BJ (cell line): ENCODE measurements around the gene RANBP2. TPM values are rescaled to one million over a fixed set of nuclear protein-coding genes. Genes with fewer than 3 reads are reported as not detected.
"Not testable (repeated sequence)": the region's sequence is repeated elsewhere in the genome, so short reads cannot be mapped to it uniquely, and the experiment has no call there.

Experiments used
- CTCF ChIA-PET: fragments of 350-600 bp; formaldehyde crosslinking; extraction: SDS; loops from one replicate; lab custom pipeline; 2021; ENCODE audit warnings: antibody characterized with exemption, inconsistent platforms; lab: Yijun Ruan, JAX
- POLR2A ChIA-PET: fragments of 300-600 bp; sonication (Branson Sonifier 250); formaldehyde crosslinking; extraction: SDS; loops from one replicate; lab custom pipeline; 2021; ENCODE audit warnings: antibody characterized with exemption; lab: Charles Lee
- DNase-seq: peaks from one replicate; pipeline ENCODE4 v3.0.0-alpha.2; 2011; ENCODE audit warnings: low read depth
- H3K27me3 ChIP-seq: 2 replicates; pipeline ENCODE4 v1.6.0; 2011; ENCODE audit warnings: low read length; ENCODE audit not compliant: control insufficient read depth, insufficient read depth
- H3K36me3 ChIP-seq: 2 replicates; pipeline ENCODE4 v1.5.1; 2011; ENCODE audit warnings: low read length; ENCODE audit not compliant: control insufficient read depth, insufficient read depth
- H3K4me3 ChIP-seq: 2 replicates; pipeline ENCODE4 v1.5.1; 2011; ENCODE audit warnings: low read depth, mild to moderate bottlenecking, control low read depth, low read length
- polyA plus RNA-seq: library from polyadenylated mRNA; depleted of rRNA; stranded (reverse); fragments of >200 nt; gene quantifications from 2 replicates; pipeline ENCODE4 v1.2.3, GENCODE V29; 2011
- TF ChIP-seq, protein P1 (sequence below): IDR thresholded peaks from 2 replicates; pipeline ENCODE4 v1.5.1; 2011; ENCODE audit warnings: low read depth, mild to moderate bottlenecking, control low read depth, inconsistent platforms, low read length, moderate library complexity; ENCODE audit not compliant: insufficient read depth

RANBP2 gene
- polyA plus RNA-seq, 1 experiment: 5.9 TPM

- CTCF ChIA-PET: no interaction called here
- POLR2A ChIA-PET: no interaction called here
- Histone ChIP-seq H3K4me3 (no peak overlapping the region), H3K27me3 (no peaks in the 10 kb centered on the region), H3K36me3 (no peaks in the 10 kb centered on the region)
- TF ChIP-seq, protein P1, sequence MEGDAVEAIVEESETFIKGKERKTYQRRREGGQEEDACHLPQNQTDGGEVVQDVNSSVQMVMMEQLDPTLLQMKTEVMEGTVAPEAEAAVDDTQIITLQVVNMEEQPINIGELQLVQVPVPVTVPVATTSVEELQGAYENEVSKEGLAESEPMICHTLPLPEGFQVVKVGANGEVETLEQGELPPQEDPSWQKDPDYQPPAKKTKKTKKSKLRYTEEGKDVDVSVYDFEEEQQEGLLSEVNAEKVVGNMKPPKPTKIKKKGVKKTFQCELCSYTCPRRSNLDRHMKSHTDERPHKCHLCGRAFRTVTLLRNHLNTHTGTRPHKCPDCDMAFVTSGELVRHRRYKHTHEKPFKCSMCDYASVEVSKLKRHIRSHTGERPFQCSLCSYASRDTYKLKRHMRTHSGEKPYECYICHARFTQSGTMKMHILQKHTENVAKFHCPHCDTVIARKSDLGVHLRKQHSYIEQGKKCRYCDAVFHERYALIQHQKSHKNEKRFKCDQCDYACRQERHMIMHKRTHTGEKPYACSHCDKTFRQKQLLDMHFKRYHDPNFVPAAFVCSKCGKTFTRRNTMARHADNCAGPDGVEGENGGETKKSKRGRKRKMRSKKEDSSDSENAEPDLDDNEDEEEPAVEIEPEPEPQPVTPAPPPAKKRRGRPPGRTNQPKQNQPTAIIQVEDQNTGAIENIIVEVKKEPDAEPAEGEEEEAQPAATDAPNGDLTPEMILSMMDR: no peak
- DNase-seq: no peak
Observed at GRCh38 chr2:108691447-108691846, 27.8 kb upstream of the RANBP2 start.

DNA sequence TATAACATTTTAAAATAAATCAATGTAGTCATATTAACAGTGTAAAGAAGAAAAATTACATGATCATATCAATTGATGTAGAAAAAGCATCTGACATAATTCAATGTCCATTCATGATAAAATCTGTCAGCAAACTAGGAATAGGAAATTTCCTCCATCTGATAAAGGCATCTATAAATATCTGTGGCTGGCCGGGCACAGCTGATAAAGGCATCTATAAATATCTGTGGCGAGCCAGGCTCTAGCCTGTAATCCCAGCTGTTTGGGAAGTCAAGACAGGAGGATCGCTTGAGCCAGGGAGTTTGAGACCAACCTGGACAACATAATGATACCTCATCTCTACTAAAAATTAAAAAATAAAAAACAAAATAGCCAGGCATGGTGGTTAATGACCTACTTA lies 18.1 kb upstream of the RANBP2 start:
- ChIA-PET CTCF (no interaction called here), POLR2A (no interaction called here)
- H3K27me3 ChIP-seq: no peaks in the 10 kb centered on the region
- H3K36me3 ChIP-seq: no peaks in the 10 kb centered on the region
- no peak for DNase-seq
- TF ChIP-seq, protein P1: no peak
- no peak overlapping the region for H3K4me3 ChIP-seq

GRCh38 chr2:108701806-108702205 lies 17.5 kb upstream of the RANBP2 start:
- TF ChIP-seq, protein P1: no peak
- no peaks in the 10 kb centered on the region for H3K36me3 ChIP-seq
- POLR2A ChIA-PET: no interaction called here
- H3K27me3 ChIP-seq: no peaks in the 10 kb centered on the region
- no peak overlapping the region for H3K4me3 ChIP-seq
- CTCF ChIA-PET: no interaction called here
- DNase-seq: no peak

- Histone ChIP-seq H3K4me3 (no peak overlapping the region), H3K27me3 (no peaks in the 10 kb centered on the region), H3K36me3 (no peaks in the 10 kb centered on the region)
- TF ChIP-seq, protein P1: no peak
- POLR2A ChIA-PET: no interaction called here
- no peak for DNase-seq
- CTCF ChIA-PET: no interaction called here
Observed at GRCh38 chr2:108704871-108705270, 14.4 kb upstream of the RANBP2 start.

DNA sequence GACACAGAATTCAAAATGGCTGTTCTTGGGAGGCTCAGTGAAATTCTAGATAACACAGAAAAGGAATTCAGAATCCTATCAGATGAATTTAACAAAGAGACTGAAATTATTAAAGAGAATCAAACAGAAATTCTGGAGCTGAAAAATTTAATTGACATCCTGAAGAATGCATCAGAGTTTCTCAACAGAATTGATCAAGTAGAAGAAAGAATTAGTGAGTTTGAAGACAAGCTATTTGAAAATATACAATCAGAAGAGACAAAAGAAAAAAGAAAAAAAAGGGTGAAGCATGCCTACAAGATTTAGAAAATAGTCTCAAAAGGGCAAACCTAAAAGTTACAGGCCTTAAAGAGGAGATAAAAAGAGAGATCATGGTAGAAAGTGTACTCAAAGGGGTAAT lies 12.0 kb upstream of the RANBP2 start:
- no peak overlapping the region for H3K4me3 ChIP-seq
- H3K36me3 ChIP-seq: no peaks in the 10 kb centered on the region
- POLR2A ChIA-PET: no interaction called here
- CTCF ChIA-PET: no interaction called here
- H3K27me3 ChIP-seq: no peaks in the 10 kb centered on the region
- TF ChIP-seq, protein P1: no peak
- no peak for DNase-seq

DNA sequence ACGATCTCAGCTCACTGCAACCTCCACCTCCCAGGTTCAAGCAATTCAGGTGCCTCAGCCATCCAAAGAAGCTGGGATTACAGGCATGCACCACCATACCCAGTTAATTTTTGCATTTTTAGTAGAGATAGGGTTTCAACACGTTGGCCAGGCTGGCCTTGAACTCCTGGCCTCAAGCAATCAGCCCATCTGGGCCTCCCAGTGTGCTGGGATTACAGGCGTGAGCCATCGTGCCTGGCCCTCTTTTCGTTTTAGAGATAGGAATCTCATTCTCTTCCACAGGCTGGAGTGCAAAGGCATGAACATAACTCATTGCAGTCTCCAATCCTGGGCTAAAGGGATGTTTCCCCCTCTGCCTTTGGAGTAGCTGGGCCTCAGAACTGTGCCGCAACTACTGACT lies 2.3 kb upstream of the RANBP2 start:
- POLR2A ChIA-PET, H3K27me3 ChIP-seq, DNase-seq, H3K36me3 ChIP-seq, CTCF ChIA-PET, H3K4me3 ChIP-seq: not testable (repeated sequence)

DNA sequence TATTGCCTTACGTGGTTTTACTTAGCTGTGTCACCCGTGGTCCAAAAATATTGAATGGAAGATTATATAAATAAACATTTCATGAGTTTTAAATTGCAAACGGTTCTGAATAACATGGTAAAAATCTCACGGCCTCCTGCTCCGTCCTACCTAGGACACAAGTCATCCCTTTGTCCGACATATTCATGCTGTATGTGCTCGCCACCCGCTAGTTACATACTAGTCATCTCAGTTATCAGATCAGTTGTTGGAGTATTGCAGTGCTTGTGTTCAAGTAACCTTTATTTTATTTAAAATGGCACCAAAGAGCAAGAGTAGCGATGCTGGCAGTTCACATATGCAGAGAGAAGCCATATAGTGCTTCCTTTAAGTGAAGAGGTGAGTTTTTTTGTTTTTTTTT lies 6.8 kb downstream of the RANBP2 start:
- DNase-seq, H3K36me3 ChIP-seq, CTCF ChIA-PET, H3K27me3 ChIP-seq, POLR2A ChIA-PET, H3K4me3 ChIP-seq: not testable (repeated sequence)

DNA sequence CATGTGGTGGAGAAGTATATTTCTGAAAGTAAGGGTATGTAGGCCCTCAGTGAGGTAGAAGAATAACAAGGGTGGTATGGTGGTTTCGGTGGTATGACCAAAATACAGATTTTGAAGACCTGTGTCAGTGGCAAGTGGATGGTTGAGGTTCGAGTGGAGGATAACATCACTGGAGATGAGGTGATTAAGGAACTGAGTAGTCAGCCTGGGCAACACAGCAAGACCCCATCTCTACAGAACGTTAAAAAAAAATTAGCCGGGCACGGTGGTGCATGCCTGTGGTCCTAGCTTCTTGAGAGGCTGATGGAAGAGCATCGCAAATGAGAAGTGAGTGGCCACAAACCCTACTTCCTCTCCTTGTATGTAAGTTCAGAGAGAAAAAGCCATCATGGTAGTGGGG lies 15.4 kb downstream of the RANBP2 start:
- not testable (repeated sequence) for H3K36me3 ChIP-seq, DNase-seq

GRCh38 chr2:108757973-108758372 lies 38.7 kb downstream of the RANBP2 start:
- POLR2A ChIA-PET, DNase-seq, CTCF ChIA-PET, H3K27me3 ChIP-seq, H3K36me3 ChIP-seq, H3K4me3 ChIP-seq: not testable (repeated sequence)

More for the DNA sequence above, 15.4 kb downstream of the RANBP2 start:
- POLR2A ChIA-PET, CTCF ChIA-PET, H3K4me3 ChIP-seq, H3K27me3 ChIP-seq: not testable (repeated sequence)
